Right forelimb (tissue), 1 donor: ENCODE data around the gene KRTAP10-3.

Source experiments
- DNase-seq: peaks from one replicate; pipeline ENCODE4 v3.0.0-alpha.2; 2018

Gene KRTAP10-3

DNA sequence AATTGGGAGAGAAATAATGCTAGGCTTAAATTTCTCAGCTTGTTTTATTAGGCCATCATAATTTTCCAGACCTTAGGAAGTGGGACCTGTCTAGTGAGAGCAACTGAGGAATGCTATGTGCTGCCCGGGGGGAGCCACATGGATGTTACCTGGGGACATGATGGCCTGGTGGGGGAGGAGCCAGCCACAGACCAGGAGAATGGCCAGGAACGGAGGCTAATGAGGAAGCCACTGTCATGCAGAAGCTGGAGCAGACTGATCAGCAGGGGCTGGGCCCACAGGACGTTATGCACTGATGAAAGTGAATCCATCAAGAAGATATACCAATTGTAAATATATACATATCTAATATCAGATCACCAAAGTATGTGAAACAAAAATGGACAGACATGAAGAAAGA lies 14.0 kb downstream of the KRTAP10-3 start:
- no peak for DNase-seq

DNA sequence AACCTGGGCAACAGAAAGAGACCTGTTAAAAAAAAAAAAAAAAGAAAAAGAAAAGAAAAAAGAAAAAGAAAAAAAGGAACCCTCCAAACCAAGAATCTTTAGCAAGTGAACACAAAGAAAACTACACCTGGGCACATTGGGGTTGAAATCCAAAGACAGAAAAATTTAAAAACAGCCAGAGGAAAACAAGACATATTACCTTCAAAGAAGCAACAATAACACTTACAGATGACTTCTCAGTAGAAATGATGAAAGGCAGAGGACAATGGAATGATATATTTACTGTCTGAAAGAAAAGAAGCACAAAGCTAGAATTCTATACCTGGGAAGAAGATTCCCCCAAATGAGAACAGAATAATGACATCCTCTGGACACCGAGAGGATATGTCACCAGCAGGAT lies 15.9 kb downstream of the KRTAP10-3 start:
- no peak for DNase-seq

DNA sequence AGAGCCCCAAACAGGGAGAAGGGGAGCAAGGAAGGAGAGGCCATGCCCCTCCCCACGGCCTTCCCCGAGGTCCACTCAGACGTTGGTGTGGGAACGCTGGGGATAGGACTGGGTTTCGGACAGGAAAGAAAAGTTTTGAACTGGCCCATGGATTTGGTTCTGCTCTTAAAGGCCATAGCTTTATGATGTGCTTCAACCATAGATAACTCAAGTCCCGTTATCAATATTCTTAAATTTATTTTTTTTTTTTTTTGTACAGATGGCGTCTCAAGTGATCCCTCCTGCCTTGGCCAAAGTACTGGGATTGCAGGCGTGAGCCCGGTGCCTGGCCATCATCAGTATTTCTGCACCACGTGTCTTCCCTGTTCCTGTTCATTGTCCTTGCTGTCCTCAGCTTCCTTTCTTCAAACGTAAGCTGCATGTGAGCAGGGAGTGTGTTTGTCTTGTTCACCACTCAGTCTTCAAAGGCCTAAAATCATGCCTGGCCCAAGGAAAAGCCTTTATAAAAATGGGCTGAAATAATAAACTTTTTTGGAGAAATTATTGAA lies 17.8 kb downstream of the KRTAP10-3 start:
- no peak for DNase-seq

DNA sequence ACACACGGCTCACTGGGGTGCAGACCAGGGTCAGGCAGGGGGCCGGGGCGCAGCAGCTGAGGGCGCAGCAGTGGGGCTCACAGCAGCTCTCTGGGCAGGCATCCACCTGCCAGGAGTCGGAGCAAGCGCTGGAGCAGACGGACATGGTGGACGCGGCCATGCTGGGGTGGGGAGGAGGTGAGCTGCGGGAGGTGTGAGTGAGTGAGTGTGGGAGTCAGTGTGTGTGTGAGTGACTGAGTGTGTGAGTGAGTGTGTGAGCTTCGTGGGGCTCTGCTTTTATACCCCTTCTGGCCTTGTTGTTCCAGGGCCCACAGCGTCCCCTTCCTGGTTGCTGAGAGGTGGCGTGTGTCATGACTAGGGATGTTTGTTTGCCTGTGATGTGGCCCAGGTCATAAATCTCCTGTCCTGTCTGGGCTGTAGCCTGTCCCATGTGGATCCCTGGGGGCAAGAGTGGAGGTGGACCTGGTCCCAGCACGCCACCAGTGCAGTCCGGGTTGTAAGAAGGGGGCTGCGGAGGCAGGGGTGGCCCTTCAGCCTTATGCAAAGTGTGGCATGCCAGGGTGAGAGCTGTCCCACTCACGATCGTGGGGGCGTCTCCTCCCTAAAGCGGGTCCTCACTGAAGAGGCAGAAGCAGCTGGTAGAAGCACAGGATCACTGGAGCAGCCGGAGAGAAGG lies 18.5 kb downstream of the KRTAP10-3 start, which contains the start of gene KRTAP10-1:
Gene KRTAP10-1, minus strand, starts transcription at position 205 of the 676 bp plus-strand sequence. Its CDS starts 45 bp downstream, at position 160.
- no peak for DNase-seq

DNA sequence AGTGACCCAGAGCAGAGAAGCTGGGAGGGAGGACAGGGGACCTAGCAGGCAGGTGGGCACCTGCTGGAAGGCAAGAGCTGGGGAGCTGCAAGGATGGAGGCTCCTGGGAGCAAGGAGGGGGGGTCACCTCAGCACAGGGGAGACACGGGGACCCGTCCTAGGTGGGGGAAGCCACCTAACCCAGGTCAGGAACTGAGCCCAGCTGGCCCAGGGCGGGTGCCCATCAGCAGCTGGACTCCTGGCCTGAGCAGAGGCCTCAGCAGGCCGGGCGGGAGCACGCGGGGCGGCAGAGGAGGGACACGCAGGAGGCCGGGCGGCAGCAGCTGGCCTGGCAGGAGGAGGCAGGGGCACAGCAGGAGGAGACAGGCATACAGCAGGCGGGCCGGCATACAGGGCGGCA lies 19.5 kb downstream of the KRTAP10-3 start:
- DNase-seq: peak; percentile 11

DNA sequence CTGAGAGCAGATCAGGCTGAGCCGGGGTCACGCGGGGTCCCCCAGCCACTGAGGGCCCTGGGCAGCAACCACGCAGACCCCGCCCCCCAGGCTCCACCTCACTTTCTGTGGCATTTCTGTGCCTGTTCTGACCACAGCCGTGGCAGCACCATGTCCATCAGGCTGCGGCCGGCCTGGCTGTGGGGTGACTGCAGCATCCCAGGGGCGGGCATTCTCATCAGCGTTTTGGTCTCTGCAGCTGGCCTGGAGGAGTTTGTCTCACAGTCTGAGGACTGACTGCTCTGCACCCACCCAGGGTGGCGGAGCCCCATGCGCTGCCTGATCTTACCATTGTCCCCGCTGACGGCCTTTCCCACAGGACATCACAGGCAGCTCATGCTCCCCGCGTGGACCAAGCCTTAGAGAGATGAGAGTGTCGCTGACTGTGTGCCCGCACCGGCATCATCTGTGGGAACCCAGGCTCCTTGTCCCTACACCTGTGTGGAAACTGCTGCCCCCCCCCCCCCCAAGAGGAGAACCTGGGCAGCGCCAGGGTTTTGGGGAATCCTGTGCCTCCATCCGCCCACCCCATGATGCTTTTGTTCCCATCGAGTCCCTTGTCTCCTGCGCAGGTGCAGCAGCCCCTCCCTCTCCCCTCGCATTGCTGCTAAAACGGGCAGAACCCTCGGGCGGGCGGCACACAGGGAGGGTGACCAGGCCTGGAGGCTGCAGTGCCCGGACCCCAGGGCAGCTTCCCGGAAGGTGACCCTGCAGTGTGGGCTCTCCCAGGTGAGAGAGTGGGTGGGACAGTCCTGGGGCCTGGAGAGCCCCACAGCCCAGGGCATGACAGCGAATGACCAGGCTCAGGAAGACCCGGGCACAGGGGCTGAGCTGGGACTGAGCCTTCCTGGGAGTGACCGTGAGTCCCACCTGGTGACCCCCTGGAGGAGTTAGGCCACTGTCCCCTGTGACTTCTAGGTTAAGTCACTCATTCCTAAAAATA lies 20.4 kb downstream of the KRTAP10-3 start:
- DNase-seq: peak; percentile 20

DNA sequence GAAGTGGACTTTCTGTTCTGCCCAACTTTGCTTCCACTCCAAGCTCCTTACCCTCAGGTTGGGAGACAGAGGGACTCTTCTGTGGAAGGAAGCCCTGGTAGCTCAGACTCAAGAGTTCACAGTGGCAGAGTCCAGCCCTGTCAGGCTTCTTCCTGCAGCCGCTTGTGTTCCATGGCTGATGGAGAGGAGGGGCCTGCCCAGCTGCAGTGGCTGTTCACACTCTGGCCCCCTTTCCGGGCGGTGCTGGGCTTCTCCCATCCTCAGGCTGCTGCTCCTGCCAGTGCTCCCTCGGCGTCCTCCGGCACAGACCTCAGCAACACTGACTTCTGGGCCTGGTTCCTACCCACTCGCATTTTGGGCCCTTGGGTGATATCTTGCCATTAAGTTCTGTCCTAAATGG lies 22.6 kb downstream of the KRTAP10-3 start:
- DNase-seq: peak; percentile 32

DNA sequence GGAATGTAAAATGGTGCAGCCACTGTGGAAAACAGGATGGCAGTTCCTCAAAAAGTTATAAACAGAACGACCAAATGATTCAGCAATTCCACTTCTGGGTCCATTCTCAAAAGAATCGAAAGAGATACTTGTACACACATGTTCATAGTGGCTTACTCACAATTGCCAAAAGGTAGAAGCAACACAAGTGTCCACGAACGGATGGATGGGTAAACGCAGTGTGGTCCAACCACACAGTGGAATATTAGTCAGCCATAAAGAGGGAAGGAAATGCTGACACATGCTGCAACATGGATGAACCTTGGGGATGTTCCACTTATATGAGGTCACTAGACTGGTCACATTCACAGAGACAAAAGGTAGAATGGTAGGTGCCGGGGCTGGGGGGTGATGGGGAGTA lies 23.9 kb downstream of the KRTAP10-3 start:
- DNase-seq: peak; percentile 20

DNA sequence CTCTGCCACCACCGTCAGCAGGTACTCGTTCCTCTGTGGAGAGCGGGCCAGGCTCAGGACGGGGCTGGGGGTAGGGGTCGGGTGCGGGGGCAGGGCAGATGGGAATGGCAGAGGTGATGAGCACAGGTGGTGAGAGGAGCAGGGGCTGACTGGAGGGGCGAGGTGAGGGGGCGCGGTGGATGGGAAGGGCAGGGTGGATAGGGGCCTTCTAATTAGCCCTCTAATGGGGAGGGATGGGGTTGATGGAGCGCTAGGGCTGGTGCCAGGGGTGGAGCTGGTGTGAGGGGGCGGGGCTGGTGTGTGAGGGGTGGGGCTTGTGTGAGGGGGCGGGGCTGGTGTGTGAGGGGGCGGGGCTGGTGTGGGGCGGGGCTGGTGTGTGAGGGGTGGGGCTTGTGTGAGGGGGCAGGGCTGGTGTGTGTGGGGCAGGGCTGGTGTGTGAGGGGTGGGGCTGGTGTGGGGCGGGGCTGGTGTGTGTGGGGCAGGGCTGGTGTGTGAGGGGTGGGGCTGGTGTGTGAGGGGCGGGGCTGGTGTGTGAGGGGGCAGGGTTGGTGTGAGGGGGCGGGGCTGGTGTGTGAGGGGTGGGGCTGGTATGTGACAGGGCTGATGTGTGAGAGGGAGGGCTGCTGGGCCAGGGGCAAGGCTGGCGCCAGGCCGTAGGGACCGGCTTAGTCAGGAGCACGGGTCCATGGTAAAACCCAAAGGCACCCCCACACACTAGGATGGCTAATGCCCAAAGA lies 24.5 kb downstream of the KRTAP10-3 start:
- peak; percentile 10 for DNase-seq

DNA sequence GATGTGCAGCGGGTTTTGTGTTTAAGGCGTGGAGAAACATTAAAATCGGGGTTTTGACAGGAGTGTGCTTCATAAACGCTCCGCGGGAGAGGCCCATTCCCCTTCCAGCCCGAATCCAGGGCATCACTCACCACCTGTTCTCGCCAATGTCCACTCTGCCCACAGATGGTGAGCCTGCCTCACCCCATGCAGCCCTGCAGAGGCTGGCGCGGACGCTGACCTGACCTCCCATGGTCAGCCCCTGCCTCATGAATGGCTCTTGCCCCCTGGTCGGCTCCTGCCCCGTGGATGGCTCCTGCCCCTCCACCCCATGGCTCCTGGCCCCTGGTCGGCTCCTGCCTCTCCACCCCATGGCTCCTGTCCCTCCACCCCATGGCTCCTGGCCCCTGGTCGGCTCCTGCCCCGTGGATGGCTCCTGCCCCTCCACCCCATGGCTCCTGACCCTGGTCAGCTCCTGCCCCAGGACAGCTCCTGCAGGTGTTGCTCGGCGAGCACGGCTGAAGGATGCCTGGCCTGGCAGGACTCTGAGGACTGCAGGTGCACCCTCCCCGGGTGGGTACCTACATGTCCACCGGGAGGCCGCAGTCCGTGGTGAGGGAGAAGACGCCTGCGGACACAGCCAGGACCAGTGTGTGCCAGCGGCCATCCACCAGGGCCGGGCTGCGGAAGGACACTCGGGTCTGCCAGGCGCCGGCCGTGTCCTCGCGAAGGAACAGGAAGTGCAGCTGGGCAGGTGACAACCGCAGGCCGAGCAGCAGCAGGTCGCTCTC lies 25.3 kb downstream of the KRTAP10-3 start:
- DNase-seq: peak; percentile 33

DNA sequence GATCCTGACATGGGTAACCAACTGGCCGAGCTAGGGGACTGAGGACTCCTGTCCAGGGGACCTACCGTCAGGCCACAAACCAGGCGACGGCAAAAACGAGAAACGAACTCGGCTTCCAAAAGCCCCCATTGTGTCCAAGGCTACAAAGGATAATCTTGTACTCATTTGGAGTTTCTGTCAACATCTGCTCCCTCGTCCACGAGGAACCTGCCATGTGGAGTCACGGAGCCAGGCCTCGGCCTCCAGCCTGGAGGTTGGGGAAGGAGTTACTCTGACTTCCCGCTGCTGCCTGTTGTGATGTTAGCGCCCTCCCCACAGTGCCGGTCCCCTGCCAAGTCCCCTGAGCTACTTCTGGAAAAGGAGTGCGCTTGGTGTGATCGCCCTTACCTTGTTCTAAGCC lies 25.9 kb downstream of the KRTAP10-3 start:
- DNase-seq: peak; percentile 23

DNA sequence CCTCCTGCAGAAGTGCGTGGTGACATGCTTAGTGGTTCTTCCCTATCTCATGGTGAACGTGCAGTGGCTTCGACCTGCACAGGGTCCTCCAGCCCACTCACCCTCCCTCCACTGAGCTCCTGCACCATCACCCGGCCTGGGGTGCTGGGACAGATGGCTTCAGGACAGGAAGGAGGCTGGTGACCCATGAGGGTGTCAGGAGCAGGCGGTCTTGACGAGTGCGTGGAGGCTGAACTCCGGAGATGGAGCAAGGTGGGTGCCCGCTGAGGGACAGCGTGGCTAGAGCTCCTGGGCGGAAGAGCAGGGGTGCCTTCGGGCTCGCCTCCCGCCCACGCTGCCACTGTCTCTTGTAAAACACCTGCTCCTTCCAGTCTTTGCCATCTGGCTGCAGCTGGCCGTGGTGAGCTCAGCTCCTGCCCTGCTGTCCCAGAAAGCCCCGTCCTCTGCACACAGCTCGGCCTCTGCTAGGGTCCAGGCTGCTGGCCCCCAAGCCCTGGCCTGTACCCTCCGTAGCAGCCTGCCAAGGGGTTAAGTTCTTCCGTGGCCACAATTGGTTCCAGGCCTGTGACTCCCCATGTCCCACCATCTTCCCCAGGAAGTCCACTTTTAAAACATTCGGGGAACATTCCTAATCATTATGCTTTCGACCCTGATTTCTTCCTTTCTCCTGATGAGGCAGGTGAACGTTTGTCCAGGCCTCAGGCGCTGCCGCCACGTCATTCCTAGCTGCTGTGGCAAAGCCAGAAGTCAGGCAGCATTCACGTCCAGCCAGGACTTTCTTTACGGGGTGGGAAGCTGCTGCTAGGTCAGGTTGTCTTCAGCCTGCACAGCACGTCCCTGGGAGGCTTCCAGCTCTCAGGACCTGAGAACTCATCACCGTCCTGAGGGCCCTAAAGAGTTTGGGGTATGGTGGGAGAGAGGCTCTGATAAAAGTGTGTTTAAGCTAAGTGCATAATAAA lies 26.7 kb downstream of the KRTAP10-3 start:
- peak; percentile 38 for DNase-seq

DNA sequence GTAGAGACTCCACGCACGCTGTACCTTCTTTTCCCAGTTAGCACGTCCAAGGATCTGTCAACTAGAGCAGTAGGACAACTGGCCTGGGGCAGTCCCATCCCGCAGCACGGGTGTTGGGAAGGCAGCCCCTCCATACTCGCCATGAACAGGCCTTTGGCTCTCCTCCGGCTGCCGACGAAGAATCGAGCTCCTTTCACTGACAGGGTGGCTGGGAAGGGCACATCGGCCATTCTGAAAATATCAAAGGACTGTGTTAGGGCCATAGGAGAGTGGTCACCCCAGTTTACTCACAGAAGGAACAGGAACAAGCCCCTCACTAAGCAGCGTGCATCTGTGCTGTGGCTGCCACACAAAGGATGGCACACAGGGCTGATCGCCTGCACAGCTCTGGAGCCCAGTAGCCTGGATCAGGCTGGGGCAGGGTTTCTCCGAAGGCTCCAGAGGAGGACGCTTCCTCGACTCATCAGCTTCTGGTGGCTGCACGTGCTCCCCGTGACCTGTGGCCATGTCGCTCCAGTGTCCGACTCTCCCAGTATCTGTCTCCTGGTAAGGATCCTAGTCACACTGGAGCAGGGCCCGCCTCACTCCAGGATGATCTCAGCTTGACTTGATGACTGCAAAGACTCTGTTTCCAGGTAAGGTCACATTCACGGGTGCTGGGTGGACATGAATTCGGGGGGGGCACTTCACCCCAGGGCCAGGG lies 27.5 kb downstream of the KRTAP10-3 start:
- peak; percentile 37 for DNase-seq

DNA sequence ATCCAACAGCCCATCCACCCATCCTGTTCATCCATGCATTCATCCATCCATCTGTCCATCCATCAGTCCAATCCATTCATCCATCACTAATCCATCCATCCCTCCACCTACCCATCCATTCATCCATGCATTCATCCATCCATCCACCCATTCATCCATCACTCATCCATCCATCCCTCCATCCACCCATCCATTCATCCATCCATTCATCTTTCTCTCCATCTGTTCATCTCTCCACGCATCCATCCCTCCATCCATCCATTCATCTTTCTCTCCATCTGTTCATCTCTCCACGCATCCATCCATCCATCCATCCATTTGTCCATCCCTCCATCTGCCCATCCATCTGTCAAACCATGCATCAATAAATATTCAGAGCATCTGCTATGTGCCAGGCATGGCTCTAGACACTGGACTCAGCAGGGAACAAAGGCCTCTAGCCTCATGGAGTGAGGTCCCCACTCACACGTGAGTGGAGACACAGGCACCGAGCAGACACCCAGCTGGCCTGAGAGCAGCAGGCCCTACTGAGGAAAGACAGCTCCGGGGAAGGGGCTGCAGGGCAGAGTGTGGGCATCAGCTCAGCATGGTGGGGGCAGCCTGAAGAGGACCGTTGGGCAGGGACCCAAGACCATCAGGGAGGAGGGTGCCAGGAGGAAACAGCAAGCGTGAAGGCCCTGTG lies 28.2 kb downstream of the KRTAP10-3 start:
- peak; percentile 25 for DNase-seq

DNA sequence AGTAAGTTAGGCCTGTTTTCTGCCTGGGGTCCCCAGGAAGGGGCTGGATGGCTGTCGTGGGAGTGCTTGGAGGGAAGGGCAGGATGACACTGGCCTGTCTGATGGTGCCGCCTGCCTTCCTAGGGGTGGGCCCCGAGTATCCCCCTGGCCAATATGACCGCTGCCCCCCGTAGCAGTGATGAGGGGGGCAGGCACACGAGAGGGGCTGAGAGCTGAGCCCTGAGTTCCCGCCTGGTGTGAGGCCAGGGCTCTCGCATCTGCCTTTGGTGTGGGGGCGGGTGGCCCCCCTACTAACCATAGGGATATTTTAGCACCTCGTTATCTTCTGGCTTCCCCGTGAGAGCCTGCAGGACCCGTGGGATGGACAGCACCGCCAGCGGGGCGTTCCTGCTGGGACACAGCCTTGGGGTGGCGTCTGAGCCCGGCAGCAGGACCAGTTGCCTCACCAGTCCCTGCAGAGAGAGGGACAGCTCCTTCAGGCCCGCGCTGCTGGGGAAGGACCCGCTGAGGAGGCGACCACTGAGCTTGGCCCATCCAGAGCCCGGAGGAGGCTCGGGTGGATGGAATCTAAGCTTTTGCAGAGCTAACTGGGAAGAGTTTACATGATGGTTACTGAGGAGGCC lies 29.0 kb downstream of the KRTAP10-3 start:
- DNase-seq: peak; percentile 19

DNA sequence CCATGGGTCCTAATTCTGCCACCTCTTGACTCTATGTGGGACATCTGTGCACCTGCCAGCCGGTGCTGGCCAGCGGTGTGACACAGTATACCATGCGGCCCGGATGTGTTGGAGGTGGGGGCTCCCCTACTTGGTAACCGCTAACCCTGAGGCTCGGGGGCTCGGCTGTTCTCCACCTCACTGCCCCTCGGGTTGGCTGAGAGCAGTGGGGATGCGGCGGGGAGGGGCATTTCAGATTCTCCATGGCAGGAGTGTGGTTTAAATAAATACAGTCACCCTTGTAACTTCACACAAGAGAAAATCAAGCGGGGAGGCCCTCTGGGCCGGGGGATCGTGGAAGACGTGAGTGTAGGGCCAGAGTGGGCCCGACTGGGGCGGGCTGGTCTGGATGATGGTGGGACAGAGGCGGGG lies 29.6 kb downstream of the KRTAP10-3 start:
- DNase-seq: peak; percentile 16

DNA sequence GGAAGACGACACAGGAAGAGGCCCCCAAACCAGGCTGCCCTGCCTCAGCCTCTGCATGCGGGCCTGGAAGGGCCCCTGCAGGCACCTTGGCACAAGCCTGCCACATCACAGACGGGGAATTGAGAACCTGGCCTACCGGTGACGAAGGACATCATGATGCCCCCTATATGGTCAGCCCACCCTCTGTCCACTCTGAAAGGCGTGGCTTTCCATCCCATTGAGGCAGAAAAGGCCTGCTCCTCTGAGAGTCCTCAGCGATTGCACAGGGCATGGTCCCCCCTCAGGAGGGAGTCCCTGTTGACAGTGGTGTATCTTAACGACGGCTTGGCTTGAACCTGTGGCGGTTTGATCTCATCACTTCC lies 30.0 kb downstream of the KRTAP10-3 start:
- peak; percentile 29 for DNase-seq

DNA sequence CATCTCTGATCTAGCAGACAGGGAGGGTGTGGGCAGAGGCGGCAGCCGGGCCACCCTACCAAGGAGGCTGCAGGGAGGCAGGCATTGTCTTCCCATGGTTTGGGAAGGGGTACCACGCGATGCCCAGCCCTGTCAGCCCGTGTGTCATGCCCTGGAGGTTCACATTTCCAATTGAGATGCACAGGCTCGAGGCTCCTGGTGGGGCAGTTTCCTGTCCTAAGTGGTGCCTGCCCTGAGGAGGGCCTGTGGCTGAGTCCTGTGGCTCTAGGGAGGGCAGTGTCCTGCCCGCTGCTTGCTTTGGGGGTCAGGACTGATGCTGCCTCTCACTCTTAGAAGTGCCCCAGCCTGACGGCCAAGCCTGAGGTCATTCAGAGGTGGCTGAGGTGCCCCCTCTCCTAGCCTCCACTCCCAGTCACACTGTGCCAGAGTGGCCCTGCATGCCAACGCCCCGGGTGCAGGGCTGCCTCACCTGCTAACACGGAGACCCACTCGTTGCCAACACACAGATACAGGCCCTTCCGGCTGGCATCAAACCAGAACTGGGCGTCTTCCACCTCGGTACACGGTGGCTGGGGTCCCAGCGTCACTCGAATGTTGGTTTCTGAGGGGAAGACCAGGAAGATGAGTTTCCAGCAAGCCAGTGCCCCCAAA lies 30.5 kb downstream of the KRTAP10-3 start:
- no peak for DNase-seq
